Mesenchymal stem cell (in vitro differentiated cells and primary cell): ENCODE data around the gene RUNX1.

Experiments used
- DNase-seq: peaks from one replicate; pipeline ENCODE4 v3.0.0-alpha.2; 2013
- H2AFZ ChIP-seq: one replicate; pipeline ENCODE4 v1.6.1; 2013; ENCODE audit warnings: low read depth, mild to moderate bottlenecking, control low read depth, inconsistent platforms, low read length, moderate library complexity
- H2AK5ac ChIP-seq: 2 replicates; pipeline ENCODE4 v1.6.1; 2013; ENCODE audit warnings: low read length, moderate library complexity, mild to moderate bottlenecking, inconsistent platforms; ENCODE audit not compliant: severe bottlenecking
- H2BK120ac ChIP-seq: one replicate; pipeline ENCODE4 v1.6.1; 2013; ENCODE audit warnings: low read depth, mild to moderate bottlenecking, inconsistent platforms, low read length, moderate library complexity
- H2BK12ac ChIP-seq, 2 experiments: one replicate each; pipeline ENCODE4 v1.6.1; 2013; ENCODE audit warnings: inconsistent platforms in 2 of 2, low read length in 2 of 2, mild to moderate bottlenecking in 2 of 2, moderate library complexity in 2 of 2, control low read depth in 1 of 2
- H2BK15ac ChIP-seq: one replicate; pipeline ENCODE4 v1.6.1; 2013; ENCODE audit warnings: mild to moderate bottlenecking, low read depth, inconsistent platforms; ENCODE audit not compliant: poor library complexity, severe bottlenecking
- H2BK5ac ChIP-seq: 2 replicates; pipeline ENCODE4 v1.6.1; 2013; ENCODE audit warnings: low read depth, mild to moderate bottlenecking, low read length, control low read depth, inconsistent platforms; ENCODE audit not compliant: poor library complexity, severe bottlenecking
- H3K14ac ChIP-seq, 2 experiments: one replicate each; pipeline ENCODE4 v1.6.1; 2013; ENCODE audit warnings: inconsistent platforms in 2 of 2, low read length in 2 of 2, control low read depth in 1 of 2, mild to moderate bottlenecking in 1 of 2, moderate library complexity in 1 of 2
- H3K18ac ChIP-seq, 2 experiments: one replicate each; pipeline ENCODE4 v1.6.1; 2013; ENCODE audit warnings: inconsistent platforms in 2 of 2, low read length in 2 of 2, control low read depth in 1 of 2, low read depth in 1 of 2, mild to moderate bottlenecking in 1 of 2
- H3K23ac ChIP-seq, 2 experiments: one replicate each; pipeline ENCODE4 v1.6.1; 2013; ENCODE audit warnings: inconsistent platforms in 2 of 2, low read length in 2 of 2, mild to moderate bottlenecking in 2 of 2, moderate library complexity in 2 of 2, control low read depth in 1 of 2
- H3K27ac ChIP-seq: 2 replicates; pipeline ENCODE4 v1.5.1; 2013; ENCODE audit warnings: mild to moderate bottlenecking, moderate library complexity, low read length, control low read depth, inconsistent platforms; ENCODE audit not compliant: poor library complexity, severe bottlenecking
- H3K27me3 ChIP-seq, 2 experiments: 2 replicates each; pipeline versions ENCODE4 v1.6.1 to v1.7.0; 2013; ENCODE audit warnings: low read length in 2 of 2, mild to moderate bottlenecking in 2 of 2, moderate library complexity in 2 of 2, control low read depth in 1 of 2, inconsistent platforms in 1 of 2; ENCODE audit not compliant: control insufficient read depth in 1 of 2, insufficient read depth in 1 of 2
- H3K36me3 ChIP-seq, 2 experiments: 2 replicates each; pipeline versions ENCODE4 v1.6.1 to v1.7.0; 2013; ENCODE audit warnings: low read length in 2 of 2, control low read depth in 1 of 2, inconsistent platforms in 1 of 2, low read depth in 1 of 2, mild to moderate bottlenecking in 1 of 2; ENCODE audit not compliant: insufficient read depth in 2 of 2, control insufficient read depth in 1 of 2
- H3K4ac ChIP-seq, 2 experiments: one replicate each; pipeline ENCODE4 v1.6.1; 2013; ENCODE audit warnings: inconsistent platforms in 2 of 2, low read length in 2 of 2, mild to moderate bottlenecking in 2 of 2, moderate library complexity in 2 of 2, control low read depth in 1 of 2, low read depth in 1 of 2
- H3K4me1 ChIP-seq: 2 replicates; pipeline ENCODE4 v1.6.1; 2013; ENCODE audit warnings: low read depth, low read length, control low read depth; ENCODE audit not compliant: control insufficient read depth, insufficient read depth
- H3K4me2 ChIP-seq: 2 replicates; pipeline ENCODE4 v1.6.1; 2013; ENCODE audit warnings: low read length, mild to moderate bottlenecking, inconsistent platforms; ENCODE audit not compliant: poor library complexity, severe bottlenecking
- H3K4me3 ChIP-seq, 2 experiments: 2 replicates each; pipeline versions ENCODE4 v1.5.1 to v1.7.0; 2013; ENCODE audit warnings: low read length in 2 of 2, mild to moderate bottlenecking in 2 of 2, control low read depth in 1 of 2, low read depth in 1 of 2; ENCODE audit not compliant: insufficient read depth in 1 of 2
- H3K79me1 ChIP-seq: replicated peaks from 2 replicates; pipeline ENCODE4 v1.6.1; 2013; ENCODE audit warnings: mild to moderate bottlenecking, control low read depth, low read length, inconsistent platforms; ENCODE audit not compliant: poor library complexity, severe bottlenecking
- H3K9ac ChIP-seq: 2 replicates; pipeline ENCODE4 v1.7.0; 2013; ENCODE audit warnings: mild to moderate bottlenecking, low read length, moderate library complexity
- H3K9me3 ChIP-seq: 2 replicates; pipeline ENCODE4 v1.7.0; 2013; ENCODE audit warnings: mild to moderate bottlenecking, low read length; ENCODE audit not compliant: control insufficient read depth
- H4K8ac ChIP-seq: one replicate; pipeline ENCODE4 v1.6.1; 2013; ENCODE audit warnings: inconsistent platforms, mild to moderate bottlenecking, low read length, moderate library complexity
- H4K91ac ChIP-seq: one replicate; pipeline ENCODE4 v1.6.1; 2013; ENCODE audit warnings: mild to moderate bottlenecking, low read length, inconsistent platforms
- WGBS: methylation state at CpG from one replicate; pipeline ENCODE4 v1.1.7; 2013; ENCODE audit warnings: mixed read lengths; 5-methylcytosine and 5-hydroxymethylcytosine counted together

The RUNX1 gene

DNA sequence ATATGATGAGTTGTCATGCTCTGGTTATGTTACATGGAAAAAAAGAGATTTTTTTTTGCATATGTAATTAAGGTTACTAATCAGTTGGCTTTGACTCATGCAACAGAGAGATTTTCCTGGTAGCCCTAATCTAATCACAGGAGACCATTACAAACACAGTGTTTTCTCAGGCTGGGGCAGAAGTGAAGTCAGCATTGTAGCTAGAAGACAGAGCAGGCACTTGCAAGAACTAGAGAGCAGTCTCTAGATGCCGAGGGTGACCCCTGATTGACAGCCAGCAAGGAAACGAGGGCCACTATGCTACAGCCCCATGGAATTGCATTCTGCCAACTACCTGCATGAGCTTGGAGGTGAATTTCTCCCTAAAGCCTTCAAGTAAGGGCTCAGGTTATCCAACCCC lies 151.3 kb downstream of the RUNX1 start:
- Histone ChIP-seq H2AFZ (no peak overlapping the region), H3K4me3 (no peak overlapping the region), H3K18ac (no peak overlapping the region), H3K23ac (no peak overlapping the region), H3K27ac (no peak overlapping the region), H2BK15ac (no peak overlapping the region), H3K9ac (no peak overlapping the region), H3K14ac (no peak overlapping the region), H4K8ac (no peak overlapping the region), H3K79me1 (peaks cover 3% of the 10 kb centered on the region), H4K91ac (no peak overlapping the region), H3K4ac (no peak overlapping the region), H2AK5ac (no peak overlapping the region), H3K4me2 (no peak overlapping the region), H3K4me1 (no peaks in the 10 kb centered on the region), H2BK5ac (no peak overlapping the region), H3K27me3 (peaks cover 0 to 9% of the 10 kb centered on the region in 2 experiments), H3K36me3 (no peaks in the 10 kb centered on the region), H2BK120ac (no peak overlapping the region), H3K9me3 (peaks cover 16% of the 10 kb centered on the region), H2BK12ac (no peak overlapping the region)
- WGBS = 88% methylated on average over 2 of the region's 2 CpGs
- DNase-seq = no peak

DNA sequence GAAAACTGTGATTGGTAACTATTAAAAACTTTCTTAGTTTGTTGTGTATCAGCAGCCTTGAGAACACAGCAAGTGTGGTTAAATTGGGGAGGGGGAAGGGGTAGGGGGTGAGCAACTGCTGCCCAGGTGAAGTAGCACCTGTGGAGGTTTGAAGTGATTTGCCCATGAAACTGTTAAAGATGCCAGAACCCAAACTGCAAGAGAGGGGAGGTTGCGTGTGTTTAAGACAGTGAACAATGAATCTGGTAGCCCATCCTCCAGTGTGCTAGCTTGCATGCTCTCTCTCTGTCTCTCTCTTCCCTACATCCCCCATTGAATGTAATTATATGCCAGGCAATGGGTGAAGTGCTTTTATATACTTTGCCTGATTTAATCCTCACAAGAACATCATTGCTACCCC lies 154.7 kb downstream of the RUNX1 start:
- peaks cover 7% of the 10 kb centered on the region for H3K4me1 ChIP-seq
- no peak overlapping the region for H4K8ac ChIP-seq
- H3K79me1 ChIP-seq = peaks cover 2% of the 10 kb centered on the region
- WGBS = no CpG with 5 or more reads among the region's 1 CpG
- H3K4ac ChIP-seq = no peak overlapping the region
- DNase-seq = no peak
- no peak overlapping the region for H3K14ac ChIP-seq
- H2BK12ac ChIP-seq = no peak overlapping the region
- no peak overlapping the region for H3K9ac ChIP-seq
- H3K4me2 ChIP-seq = no peak overlapping the region
- H2AK5ac ChIP-seq = no peak overlapping the region
- H4K91ac ChIP-seq = no peak overlapping the region
- no peaks in the 10 kb centered on the region for H3K36me3 ChIP-seq
- no peak overlapping the region for H3K4me3 ChIP-seq
- peaks cover 16% of the 10 kb centered on the region for H3K9me3 ChIP-seq
- no peak overlapping the region for H2BK120ac ChIP-seq
- H3K18ac ChIP-seq = no peak overlapping the region
- no peak overlapping the region for H2BK15ac ChIP-seq
- no peak overlapping the region for H3K23ac ChIP-seq
- H3K27ac ChIP-seq = no peak overlapping the region
- peaks cover 0 to 9% of the 10 kb centered on the region in 2 experiments for H3K27me3 ChIP-seq
- H2AFZ ChIP-seq = no peak overlapping the region
- no peak overlapping the region for H2BK5ac ChIP-seq

DNA sequence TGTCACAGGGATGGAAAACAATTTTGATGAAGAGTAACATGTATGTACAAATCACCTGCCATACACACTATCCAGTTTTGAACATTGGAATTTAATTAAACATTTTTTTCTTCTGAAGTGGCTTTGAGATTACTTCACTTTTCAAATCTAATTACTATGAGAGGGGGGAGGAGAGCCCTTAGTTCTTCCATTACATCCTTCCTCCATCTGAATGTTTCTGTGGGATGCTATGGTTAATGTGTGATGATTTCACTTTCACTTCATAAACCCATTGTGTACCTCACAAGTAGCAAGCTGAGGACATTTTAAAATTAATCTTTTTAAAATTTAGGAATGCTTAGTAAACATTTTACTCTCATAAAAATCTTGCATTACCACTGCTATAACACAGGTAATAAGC lies 156.9 kb downstream of the RUNX1 start:
- no peak overlapping the region for H4K8ac ChIP-seq
- H2AK5ac ChIP-seq = no peak overlapping the region
- H3K9ac ChIP-seq = peak overlapping the region; percentile 100
- H3K4me1 ChIP-seq = peaks cover 11% of the 10 kb centered on the region
- no peak overlapping the region for H3K23ac ChIP-seq
- no peak overlapping the region for H2BK5ac ChIP-seq
- DNase-seq = peak; percentile 44
- peaks cover 2% of the 10 kb centered on the region for H3K79me1 ChIP-seq
- H3K9me3 ChIP-seq = peaks cover 6% of the 10 kb centered on the region
- H2BK12ac ChIP-seq = no peak overlapping the region
- H4K91ac ChIP-seq = no peak overlapping the region
- H3K36me3 ChIP-seq = no peaks in the 10 kb centered on the region
- no peak overlapping the region for H2BK120ac ChIP-seq
- H3K18ac ChIP-seq = no peak overlapping the region
- no peak overlapping the region for H3K4me2 ChIP-seq
- H3K4ac ChIP-seq = no peak overlapping the region
- no peak overlapping the region for H3K14ac ChIP-seq
- no peak overlapping the region for H3K27ac ChIP-seq
- peak overlapping the region in 1 of 2 experiments; percentile 85 for H3K4me3 ChIP-seq
- peaks cover 0 to 9% of the 10 kb centered on the region in 2 experiments for H3K27me3 ChIP-seq
- H2BK15ac ChIP-seq = no peak overlapping the region
- H2AFZ ChIP-seq = no peak overlapping the region

DNA sequence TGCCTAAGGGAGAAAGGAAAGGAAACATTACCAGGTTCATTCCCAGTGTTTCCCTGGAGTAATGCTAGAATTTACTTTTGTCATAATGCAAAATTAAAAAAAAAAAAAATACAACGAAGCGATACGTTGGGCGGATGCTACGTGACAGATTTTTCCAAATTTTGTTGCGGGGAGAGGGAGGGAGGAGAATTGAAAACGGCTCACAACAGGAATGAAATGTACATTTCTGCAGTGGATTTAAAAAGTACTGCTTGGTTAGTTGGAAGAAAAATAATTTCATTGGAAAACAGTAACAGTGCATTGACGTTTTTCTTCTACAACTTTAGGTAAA lies 157.5 kb downstream of the RUNX1 start:
- H3K27ac ChIP-seq = no peak overlapping the region

More for the DNA sequence above, 157.5 kb downstream of the RUNX1 start:
- 12% methylated on average over 8 of the region's 8 CpGs for WGBS
- no peak overlapping the region for H3K14ac ChIP-seq
- H3K23ac ChIP-seq = no peak overlapping the region
- H3K9me3 ChIP-seq = no peaks in the 10 kb centered on the region
- H3K27me3 ChIP-seq = peaks cover 0 to 9% of the 10 kb centered on the region in 2 experiments
- no peak overlapping the region for H2BK120ac ChIP-seq
- peak overlapping the region; percentile 100 for H3K9ac ChIP-seq
- H3K36me3 ChIP-seq = no peaks in the 10 kb centered on the region
- H4K91ac ChIP-seq = no peak overlapping the region
- no peak overlapping the region for H2BK15ac ChIP-seq
- H3K18ac ChIP-seq = peak overlapping the region in 1 of 2 experiments; percentile 76
- no peak overlapping the region for H3K4ac ChIP-seq
- H2BK5ac ChIP-seq = no peak overlapping the region
- H3K79me1 ChIP-seq = peaks cover 2% of the 10 kb centered on the region
- no peak overlapping the region for H2AFZ ChIP-seq
- no peak overlapping the region for H2AK5ac ChIP-seq
- no peak overlapping the region for H4K8ac ChIP-seq
- H3K4me3 ChIP-seq = peak overlapping the region in 1 of 2 experiments; percentile 85
- peak overlapping the region; percentile 97 for H3K4me2 ChIP-seq
- H2BK12ac ChIP-seq = no peak overlapping the region
- H3K4me1 ChIP-seq = peaks cover 11% of the 10 kb centered on the region
- no peak for DNase-seq
